ENCODE results near the gene DBN1.

DNA sequence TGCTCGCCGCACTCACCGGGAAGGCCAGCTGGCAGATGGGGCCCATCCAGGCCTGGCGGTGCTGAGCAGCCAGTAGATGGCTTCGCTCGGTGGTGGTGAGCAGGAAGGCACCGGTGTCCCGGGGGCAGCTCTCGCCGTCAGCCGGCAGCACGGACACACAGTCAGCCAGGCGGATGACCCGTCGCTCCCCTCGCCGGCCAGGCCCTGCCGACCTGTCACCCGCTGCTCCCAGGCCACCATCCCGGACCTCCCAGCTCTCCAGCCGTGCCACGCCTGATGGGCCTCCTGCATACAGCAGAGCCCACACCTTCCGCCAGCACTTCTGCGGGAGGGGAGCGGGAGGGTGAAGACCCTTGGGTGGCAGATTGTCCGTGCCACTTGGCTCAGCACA is 34.8 kb upstream of the DBN1 start:
- TF ChIP-seq POLR2AphosphoS5 (IDR thresholded peaks at IDR 0.05) (no peak), POLR2A (IDR thresholded peaks at IDR 0.05) (no peak), EP300 (IDR thresholded peaks at IDR 0.05) (no peak)
- TF ChIP-seq, protein P1, sequence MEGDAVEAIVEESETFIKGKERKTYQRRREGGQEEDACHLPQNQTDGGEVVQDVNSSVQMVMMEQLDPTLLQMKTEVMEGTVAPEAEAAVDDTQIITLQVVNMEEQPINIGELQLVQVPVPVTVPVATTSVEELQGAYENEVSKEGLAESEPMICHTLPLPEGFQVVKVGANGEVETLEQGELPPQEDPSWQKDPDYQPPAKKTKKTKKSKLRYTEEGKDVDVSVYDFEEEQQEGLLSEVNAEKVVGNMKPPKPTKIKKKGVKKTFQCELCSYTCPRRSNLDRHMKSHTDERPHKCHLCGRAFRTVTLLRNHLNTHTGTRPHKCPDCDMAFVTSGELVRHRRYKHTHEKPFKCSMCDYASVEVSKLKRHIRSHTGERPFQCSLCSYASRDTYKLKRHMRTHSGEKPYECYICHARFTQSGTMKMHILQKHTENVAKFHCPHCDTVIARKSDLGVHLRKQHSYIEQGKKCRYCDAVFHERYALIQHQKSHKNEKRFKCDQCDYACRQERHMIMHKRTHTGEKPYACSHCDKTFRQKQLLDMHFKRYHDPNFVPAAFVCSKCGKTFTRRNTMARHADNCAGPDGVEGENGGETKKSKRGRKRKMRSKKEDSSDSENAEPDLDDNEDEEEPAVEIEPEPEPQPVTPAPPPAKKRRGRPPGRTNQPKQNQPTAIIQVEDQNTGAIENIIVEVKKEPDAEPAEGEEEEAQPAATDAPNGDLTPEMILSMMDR (IDR thresholded peaks at IDR 0.05), result no peak
